HG03039 (cell line): ENCODE results near the gene RSRP1.

Experiments
- ATAC-seq: cut with Tn5 transposase; IDR thresholded peaks from one replicate; pipeline ENCODE4 v1.9.1; 2021; ENCODE audit warnings: mild to moderate bottlenecking, moderate library complexity; ENCODE audit not compliant: unreplicated experiment

The RSRP1 gene

GRCh38 chr1:25220666-25221065, 26.6 kb downstream of the RSRP1 start:
- ATAC-seq, result no peak

GRCh38 chr1:25219661-25220251, 27.5 kb downstream of the RSRP1 start:
- ATAC-seq, result no peak

GRCh38 chr1:25217598-25218232, 29.5 kb downstream of the RSRP1 start:
- ATAC-seq, result no peak

DNA sequence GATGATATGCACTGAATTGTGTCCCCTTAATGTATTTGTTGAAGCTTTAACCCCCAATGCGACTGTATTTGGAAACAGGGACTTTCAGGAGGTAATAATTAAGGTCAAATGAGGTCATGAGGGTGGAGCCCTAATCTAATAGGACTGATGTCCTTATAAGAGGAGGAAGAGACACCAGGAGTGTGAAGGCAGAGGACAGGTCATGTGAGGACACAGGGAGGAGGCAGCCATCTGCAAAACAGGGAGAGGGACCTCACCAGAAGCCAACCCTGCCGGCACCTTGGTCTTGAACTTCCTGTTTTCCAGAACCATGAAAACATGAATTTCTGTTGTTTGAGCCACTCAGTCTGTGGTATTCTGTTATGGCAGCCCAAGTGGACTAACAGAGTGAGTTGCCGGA, 30.2 kb downstream of the RSRP1 start:
- ATAC-seq, result no peak

- no peak for ATAC-seq
Observed at GRCh38 chr1:25216123-25216522, 31.1 kb downstream of the RSRP1 start.

- ATAC-seq, result no peak
Observed at GRCh38 chr1:25212725-25213124, 34.5 kb downstream of the RSRP1 start.

DNA sequence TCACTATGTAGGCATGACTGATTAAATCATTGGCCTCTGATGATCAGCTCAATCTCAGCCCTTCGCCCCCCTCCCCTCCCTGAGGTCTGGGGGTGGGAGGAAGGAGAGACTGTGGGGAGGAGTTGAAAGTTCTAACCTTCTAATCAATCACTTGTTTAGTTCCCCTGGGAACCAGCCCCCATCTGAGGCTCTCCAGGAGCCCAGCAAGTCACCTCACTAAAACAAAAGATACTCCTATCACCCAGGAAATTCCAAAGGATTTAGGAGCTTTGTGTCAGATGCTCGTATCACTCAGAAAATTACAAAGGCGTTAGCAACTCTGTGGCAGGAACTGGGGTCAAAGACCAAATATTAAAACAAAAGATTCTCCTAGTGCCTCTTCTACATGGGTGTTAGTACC, 36.5 kb downstream of the RSRP1 start:
- ATAC-seq, result no peak

DNA sequence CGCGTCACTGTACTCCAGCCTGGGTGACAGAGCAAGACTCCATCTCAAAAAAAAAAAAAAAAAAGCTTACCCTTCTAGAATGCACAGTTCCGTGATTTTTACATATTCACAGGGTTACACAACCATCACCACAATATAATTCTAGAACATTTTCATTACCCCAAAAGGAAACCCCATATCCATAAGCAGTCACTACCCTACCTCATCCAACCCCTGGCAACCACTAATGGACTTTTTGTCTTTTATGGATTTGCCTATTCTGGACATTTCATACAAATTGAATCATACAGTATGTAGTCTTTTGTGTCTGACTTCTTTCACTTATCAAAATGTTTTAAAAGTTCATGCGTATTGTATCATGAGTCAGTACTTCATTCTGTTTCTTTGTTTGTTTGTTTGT, 37.7 kb downstream of the RSRP1 start:
- no peak for ATAC-seq

GRCh38 chr1:25208561-25209222, 38.6 kb downstream of the RSRP1 start:
- ATAC-seq, result no peak

DNA sequence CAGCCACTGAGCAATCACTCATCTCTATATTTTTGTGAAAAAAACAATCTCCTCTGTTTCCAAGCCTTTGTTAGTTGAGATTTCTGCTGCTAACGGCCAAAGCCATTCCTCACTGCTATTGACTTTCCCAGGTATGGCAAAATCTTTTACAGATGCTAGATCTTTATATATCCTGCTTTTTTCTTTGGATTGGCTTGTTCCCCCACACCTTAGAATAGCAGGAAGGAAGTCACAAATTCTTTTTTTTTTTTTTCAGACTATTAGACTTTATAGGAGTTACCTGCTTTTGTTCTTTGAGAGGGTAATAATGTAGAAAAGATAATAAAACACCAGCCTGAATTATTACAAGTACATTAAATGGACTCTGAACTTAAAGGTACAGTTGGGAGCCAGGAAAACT, 39.2 kb downstream of the RSRP1 start:
- ATAC-seq, result no peak

DNA sequence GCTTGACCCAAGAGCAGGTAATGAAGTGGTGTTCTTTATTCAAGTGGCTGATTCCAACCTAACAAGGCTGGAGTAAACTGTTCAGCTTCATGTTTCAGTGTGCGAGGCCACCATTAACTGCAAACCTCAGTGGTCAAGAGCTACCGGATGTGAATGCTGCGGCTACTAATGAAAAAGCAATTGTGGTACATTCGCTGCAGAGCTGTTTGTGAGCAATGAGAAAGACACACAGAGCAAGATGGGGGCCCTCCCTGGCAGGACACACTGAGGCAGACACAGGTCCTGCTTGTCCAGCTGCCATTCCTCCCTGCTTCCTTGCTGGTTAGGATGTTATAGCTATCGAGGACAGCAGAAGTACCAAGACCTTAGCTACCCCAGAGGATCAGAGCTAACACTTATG, 41.1 kb downstream of the RSRP1 start:
- ATAC-seq, result no peak

DNA sequence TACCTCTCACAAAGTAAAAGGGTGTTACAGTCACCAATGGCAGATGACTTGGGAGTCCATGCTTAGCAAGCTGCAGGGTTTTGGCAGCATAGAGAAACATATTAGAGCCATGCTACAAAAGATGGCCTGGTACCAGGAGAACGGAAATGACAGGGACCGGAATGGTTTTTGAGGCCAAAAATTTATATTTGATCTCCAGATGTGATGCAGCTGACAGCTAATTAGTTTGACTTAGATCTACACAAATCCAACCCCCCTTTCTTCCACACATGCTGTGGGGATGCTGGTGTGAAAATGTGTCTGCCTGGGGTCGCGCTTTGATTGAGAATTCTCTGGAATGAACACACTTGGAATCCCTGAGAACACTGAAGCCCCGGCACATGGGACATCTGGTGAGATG, 41.5 kb downstream of the RSRP1 start:
- ATAC-seq, result no peak

DNA sequence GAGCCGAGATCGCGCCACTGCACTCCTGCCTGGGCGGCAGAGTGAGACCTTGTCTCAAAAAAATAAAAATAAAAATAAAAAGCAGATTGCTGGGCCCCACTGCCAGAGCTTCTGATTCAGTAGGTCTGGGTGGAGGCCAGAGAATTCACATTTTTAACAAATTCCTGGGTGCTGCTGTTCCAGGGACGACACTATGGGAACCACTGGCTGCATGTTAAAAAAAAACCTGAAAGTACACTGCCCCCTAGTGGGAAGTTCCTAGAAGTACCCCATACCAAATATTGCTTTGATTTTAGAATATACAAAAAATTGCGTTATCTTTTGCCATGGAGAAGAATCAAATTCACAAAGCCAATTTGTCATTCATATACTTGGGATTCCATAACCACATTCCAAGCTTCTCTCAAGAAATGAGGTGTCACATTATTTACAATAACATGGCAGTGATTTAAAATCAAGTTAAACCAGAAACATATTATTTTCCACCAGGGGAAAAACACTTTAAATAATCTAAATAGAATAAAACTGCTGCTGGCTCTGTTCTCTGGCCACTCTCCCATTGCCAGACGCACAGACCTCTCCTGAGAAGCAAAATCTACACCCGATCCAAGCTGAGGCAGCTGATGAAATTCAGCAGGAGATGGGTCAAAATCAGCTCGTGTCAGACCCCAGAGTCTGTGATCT, 42.3 kb downstream of the RSRP1 start:
- no peak for ATAC-seq

- ATAC-seq, result no peak
Observed at GRCh38 chr1:25201006-25201405, 46.2 kb downstream of the RSRP1 start.

GRCh38 chr1:25199819-25200620, 47.2 kb downstream of the RSRP1 start:
- ATAC-seq, result no peak

DNA sequence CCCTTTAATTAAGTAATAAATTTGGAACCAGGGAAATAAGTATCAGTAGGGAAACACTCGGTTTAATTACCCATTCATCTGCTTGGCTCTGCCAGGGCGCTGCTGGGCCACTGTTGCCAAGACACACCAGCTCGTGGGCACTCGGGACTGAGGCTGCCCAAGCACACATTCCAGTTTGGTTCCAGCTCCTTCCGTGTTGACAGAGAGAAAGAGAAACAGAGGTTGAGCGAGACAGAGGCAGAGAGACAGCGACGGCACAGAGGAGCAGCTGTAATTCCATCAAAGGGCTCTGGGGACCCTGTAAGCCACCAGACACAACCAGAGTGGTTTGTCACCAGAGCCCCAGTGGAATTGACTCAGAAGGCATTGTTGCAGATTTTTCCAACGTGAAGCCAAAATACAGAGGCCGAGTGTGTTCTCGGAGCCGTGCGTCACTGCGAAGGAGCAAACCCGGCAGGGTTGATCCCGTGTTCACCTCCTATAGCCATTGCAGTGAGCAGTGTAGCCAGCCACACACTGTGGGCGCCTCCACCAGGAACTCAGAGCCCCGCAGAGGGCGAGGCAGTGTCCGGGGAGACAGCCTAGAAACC, 48.5 kb downstream of the RSRP1 start:
- no peak for ATAC-seq

- no peak for ATAC-seq
Observed at GRCh38 chr1:25197982-25198662, 49.1 kb downstream of the RSRP1 start.

DNA sequence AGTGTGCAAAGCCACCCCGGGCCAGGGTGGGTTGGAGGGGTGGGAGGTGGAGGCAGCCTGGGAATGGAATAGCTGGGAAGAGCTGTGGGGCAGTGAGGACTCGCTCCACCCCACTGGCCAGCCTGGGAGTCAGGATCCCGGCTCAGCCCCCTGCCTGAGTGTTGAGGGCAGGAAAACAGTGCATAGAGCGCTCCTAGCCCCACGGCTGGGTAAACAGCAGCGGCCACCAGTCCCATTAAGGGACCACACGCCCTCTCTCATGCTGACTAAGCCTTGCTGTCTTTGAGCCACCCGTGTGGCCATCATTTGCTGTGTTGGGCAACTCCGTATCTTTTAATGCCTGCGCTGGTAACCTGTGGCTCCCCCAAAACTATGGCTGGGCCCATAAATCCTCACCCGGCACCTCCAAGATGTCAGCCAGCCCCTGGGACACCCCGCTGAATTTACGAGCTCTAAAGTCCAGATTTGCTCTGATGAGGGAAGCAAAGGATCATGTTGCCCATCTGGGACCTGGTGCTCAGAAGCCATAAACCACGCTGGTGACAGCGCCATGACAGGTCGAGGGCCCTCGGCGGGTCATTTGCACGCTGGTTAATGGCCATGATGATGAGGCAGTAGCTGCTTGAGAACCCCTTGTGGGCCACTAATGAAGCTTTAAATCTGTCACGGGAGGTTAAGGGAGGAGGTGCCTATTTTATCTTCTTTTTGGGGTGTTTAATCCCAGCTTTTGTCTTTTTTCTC, 49.8 kb downstream of the RSRP1 start:
- no peak for ATAC-seq

DNA sequence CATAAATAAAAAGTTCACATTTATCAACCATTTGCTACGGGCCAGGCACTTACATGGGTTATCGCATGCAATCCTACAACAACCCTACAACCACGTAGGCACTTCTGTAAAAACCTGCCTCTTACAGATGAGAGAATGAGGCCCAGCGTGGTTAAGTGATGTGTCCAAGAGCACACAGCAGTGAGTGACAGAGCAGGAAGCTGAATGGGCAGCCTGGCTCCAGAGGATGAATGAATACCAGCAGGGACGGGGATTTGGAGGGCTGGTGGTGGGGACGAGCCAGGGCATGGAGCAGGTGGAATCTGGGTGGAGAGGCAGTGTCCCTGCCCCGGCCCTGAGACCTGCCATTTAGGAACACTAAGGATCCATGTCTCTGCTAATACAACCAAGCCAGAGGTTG, 50.4 kb downstream of the RSRP1 start:
- ATAC-seq, result no peak

- no peak for ATAC-seq
Observed at GRCh38 chr1:25195835-25196234, 51.4 kb downstream of the RSRP1 start.
